Measurements from ENCODE around the gene CHKA. TPM values are rescaled to one million over a fixed set of nuclear protein-coding genes. Genes with fewer than 3 reads are reported as not detected.

The CHKA gene
- total and polyA plus RNA-seq, 2 of the 4 experiments (the other 2 are of a cell fraction) = 4.5 to 8.4 TPM

DNA sequence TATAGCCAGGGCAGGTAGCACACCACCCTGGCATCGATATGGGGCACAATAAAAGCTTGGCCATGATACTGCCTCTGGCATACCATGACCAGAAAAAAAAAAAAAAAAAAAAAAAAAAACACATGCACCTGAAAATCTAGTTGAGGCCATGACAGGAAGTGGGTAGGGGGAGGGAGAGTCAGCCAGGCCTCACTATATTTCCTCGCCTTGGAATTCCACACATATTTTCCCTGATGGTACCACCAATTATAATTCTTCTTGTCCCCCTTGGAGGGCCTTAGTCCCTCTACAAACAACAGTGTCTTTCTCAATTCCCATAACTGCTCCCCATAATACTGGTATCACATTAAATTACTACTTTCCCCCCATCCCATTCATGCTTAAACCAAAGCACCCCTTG lies 12.6 kb upstream of the CHKA start:
- H4K91ac ChIP-seq (ENCODE audit: insufficient read depth, low read depth, low read length) = no peak overlapping the region
- no peaks in the 10 kb centered on the region for H3K9me1 ChIP-seq (ENCODE audit: insufficient read depth, low read length)
- peaks cover 4% of the 10 kb centered on the region; the same call in 1 of the 2 replicates for H3K27me3 ChIP-seq (ENCODE audit: control insufficient read depth, insufficient read depth, low read length)
- no peak overlapping the region for H4K8ac ChIP-seq (ENCODE audit: low read depth in 2 of 2, low read length in 2 of 2)
- H3K23ac ChIP-seq (ENCODE audit: low read depth, low read length) = no peak overlapping the region
- H2BK5ac ChIP-seq (ENCODE audit: low read depth, low read length, poor library complexity, severe bottlenecking) = no peak overlapping the region
- no peak overlapping the region for H2AFZ ChIP-seq (replicated peaks; ENCODE audit: low read length, poor library complexity)
- TF ChIP-seq FOS (IDR thresholded peaks at IDR 0.05; ENCODE audit: low read depth, low read length) (no peak), RAD21 (IDR thresholded peaks at IDR 0.05; ENCODE audit: low read length) (no peak), MXI1 (IDR thresholded peaks at IDR 0.05; ENCODE audit: borderline replicate concordance, low read depth, low read length) (no peak), CEBPB (IDR thresholded peaks at IDR 0.05; ENCODE audit: low read depth, low read length) (no peak), CHD1 (IDR thresholded peaks at IDR 0.05; ENCODE audit: low read depth, low read length) (no peak), MAZ (IDR thresholded peaks at IDR 0.05; ENCODE audit: borderline replicate concordance, low read depth, low read length) (no peak), SMC3 (IDR thresholded peaks at IDR 0.05; ENCODE audit: low read depth, low read length) (no peak), RFX5 (IDR thresholded peaks at IDR 0.05; ENCODE audit: low read depth, low read length) (no peak), RCOR1 (IDR thresholded peaks at IDR 0.05; ENCODE audit: insufficient replicate concordance, low read length) (no peak), MAFK (IDR thresholded peaks at IDR 0.05; ENCODE audit: low read depth, low read length) (no peak), POLR2A (IDR thresholded peaks at IDR 0.05; ENCODE audit: low read depth, low read length) (no peak), NFE2L2 (IDR thresholded peaks at IDR 0.05; ENCODE audit: low read depth, low read length) (no peak), BHLHE40 (IDR thresholded peaks at IDR 0.05; ENCODE audit: low read depth, low read length) (no peak)
- TF ChIP-seq, protein P1, sequence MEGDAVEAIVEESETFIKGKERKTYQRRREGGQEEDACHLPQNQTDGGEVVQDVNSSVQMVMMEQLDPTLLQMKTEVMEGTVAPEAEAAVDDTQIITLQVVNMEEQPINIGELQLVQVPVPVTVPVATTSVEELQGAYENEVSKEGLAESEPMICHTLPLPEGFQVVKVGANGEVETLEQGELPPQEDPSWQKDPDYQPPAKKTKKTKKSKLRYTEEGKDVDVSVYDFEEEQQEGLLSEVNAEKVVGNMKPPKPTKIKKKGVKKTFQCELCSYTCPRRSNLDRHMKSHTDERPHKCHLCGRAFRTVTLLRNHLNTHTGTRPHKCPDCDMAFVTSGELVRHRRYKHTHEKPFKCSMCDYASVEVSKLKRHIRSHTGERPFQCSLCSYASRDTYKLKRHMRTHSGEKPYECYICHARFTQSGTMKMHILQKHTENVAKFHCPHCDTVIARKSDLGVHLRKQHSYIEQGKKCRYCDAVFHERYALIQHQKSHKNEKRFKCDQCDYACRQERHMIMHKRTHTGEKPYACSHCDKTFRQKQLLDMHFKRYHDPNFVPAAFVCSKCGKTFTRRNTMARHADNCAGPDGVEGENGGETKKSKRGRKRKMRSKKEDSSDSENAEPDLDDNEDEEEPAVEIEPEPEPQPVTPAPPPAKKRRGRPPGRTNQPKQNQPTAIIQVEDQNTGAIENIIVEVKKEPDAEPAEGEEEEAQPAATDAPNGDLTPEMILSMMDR (conservative IDR thresholded peaks at IDR 0.05; ENCODE audit: low read depth, low read length) = no peak
- TF ChIP-seq, protein P2, sequence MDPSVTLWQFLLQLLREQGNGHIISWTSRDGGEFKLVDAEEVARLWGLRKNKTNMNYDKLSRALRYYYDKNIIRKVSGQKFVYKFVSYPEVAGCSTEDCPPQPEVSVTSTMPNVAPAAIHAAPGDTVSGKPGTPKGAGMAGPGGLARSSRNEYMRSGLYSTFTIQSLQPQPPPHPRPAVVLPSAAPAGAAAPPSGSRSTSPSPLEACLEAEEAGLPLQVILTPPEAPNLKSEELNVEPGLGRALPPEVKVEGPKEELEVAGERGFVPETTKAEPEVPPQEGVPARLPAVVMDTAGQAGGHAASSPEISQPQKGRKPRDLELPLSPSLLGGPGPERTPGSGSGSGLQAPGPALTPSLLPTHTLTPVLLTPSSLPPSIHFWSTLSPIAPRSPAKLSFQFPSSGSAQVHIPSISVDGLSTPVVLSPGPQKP (IDR thresholded peaks at IDR 0.05; ENCODE audit: borderline replicate concordance, low read depth, low read length) = no peak
- TF ChIP-seq, protein P3, sequence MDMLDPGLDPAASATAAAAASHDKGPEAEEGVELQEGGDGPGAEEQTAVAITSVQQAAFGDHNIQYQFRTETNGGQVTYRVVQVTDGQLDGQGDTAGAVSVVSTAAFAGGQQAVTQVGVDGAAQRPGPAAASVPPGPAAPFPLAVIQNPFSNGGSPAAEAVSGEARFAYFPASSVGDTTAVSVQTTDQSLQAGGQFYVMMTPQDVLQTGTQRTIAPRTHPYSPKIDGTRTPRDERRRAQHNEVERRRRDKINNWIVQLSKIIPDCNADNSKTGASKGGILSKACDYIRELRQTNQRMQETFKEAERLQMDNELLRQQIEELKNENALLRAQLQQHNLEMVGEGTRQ (IDR thresholded peaks at IDR 0.05; ENCODE audit: low read depth, low read length) = no peak
- H3K79me1 ChIP-seq (ENCODE audit: low read depth in 1 of 2, low read length in 2 of 2) = no peaks in the 10 kb centered on the region
- WGBS, 2 experiments (ENCODE audit: extremely low coverage in 2 of 2, insufficient read length in 1 of 2) = no CpG with 5 or more reads among the region's 2 CpGs
- H2BK120ac ChIP-seq (ENCODE audit: low read depth, low read length) = no peak overlapping the region
- H2BK15ac ChIP-seq (ENCODE audit: low read depth, low read length) = no peak overlapping the region
- no peak overlapping the region for H3K56ac ChIP-seq (ENCODE audit: extremely low read depth, insufficient read depth, low read length)
- no peak overlapping the region for H2BK20ac ChIP-seq (ENCODE audit: low read depth, low read length)
- no peak overlapping the region for H3K18ac ChIP-seq (ENCODE audit: low read depth, low read length)
- in situ Hi-C loops (cut with MboI; ENCODE audit: low sequenced_read_pairs) (no loop called here), dilution Hi-C loops (cut with HindIII; ENCODE audit: low sequenced_read_pairs, unreplicated experiment) (no loop called here), intact Hi-C loops (cut with micrococcal nuclease) (no loop called here)
- BruUV-seq (replicated peaks) = no TSS peak
- peaks cover 9% of the 10 kb centered on the region for H3K9me3 ChIP-seq (ENCODE audit: control insufficient read depth, insufficient read depth, low read length)
- H4K5ac ChIP-seq (ENCODE audit: low read depth, low read length) = no peak overlapping the region
- no peak overlapping the region for H3K14ac ChIP-seq (replicated peaks; ENCODE audit: low read depth, low read length)
- H3K4ac ChIP-seq (ENCODE audit: low read depth, low read length) = no peak overlapping the region
- H3K4me1 ChIP-seq (ENCODE audit: control insufficient read depth, insufficient read depth, low read length) = peaks cover 2% of the 10 kb centered on the region
- no peak overlapping the region for H3K4me2 ChIP-seq (ENCODE audit: low read depth, low read length)
- DNase-seq (no peak), ATAC-seq (ENCODE audit: low read depth) (no peak)
- H2AK9ac ChIP-seq (replicated peaks; ENCODE audit: low read depth, low read length, poor library complexity) = no peak overlapping the region
- ChIA-PET CTCF (no interaction called here), POLR2A (ENCODE audit: unreplicated experiment) (no interaction called here)
- H3K4me3 ChIP-seq (ENCODE audit: insufficient read depth, low read depth, low read length) = no peak overlapping the region
- no peak overlapping the region for H2AK5ac ChIP-seq (ENCODE audit: low read depth, low read length)
- H3K9ac ChIP-seq (ENCODE audit: low read depth, low read length) = no peak overlapping the region
- H3K27ac ChIP-seq (ENCODE audit: insufficient read depth, low read length) = no peak overlapping the region
- no peaks in the 10 kb centered on the region for H4K20me1 ChIP-seq (ENCODE audit: insufficient read depth, low read length)
- H3K36me3 ChIP-seq (ENCODE audit: control insufficient read depth, insufficient read depth, low read length) = no peaks in the 10 kb centered on the region

Measured in IMR-90 (cell line).